NT2/D1 (cell line): ENCODE results near the gene TGFBR3.
"Not testable (repeated sequence)": the region's sequence is repeated elsewhere in the genome, so short reads cannot be mapped to it uniquely, and the experiment has no call there.

Source experiments
- DNase-seq: peaks from one replicate; pipeline ENCODE4 v3.0.0-alpha.2; 2011; ENCODE audit warnings: low read depth, low spot score
- H3K27me3 ChIP-seq: 2 replicates; pipeline ENCODE4 v1.6.0; 2011; ENCODE audit warnings: mild to moderate bottlenecking; ENCODE audit not compliant: insufficient read length, insufficient read depth
- H3K36me3 ChIP-seq: 2 replicates; pipeline ENCODE4 v1.6.1; 2011; ENCODE audit warnings: mild to moderate bottlenecking, low read length, mixed read lengths; ENCODE audit not compliant: insufficient read depth, insufficient read length
- H3K4me1 ChIP-seq: 2 replicates; pipeline ENCODE4 v1.5.1; 2011; ENCODE audit not compliant: insufficient read depth, insufficient read length
- H3K4me3 ChIP-seq: 2 replicates; pipeline ENCODE4 v1.5.1; 2011; ENCODE audit warnings: low read depth; ENCODE audit not compliant: insufficient read length
- H3K9ac ChIP-seq: 2 replicates; pipeline ENCODE4 v1.6.0; 2011; ENCODE audit warnings: low read depth; ENCODE audit not compliant: insufficient read length
- H3K9me3 ChIP-seq: 2 replicates; pipeline ENCODE4 v1.5.1; 2011; ENCODE audit warnings: mild to moderate bottlenecking, low read length; ENCODE audit not compliant: insufficient read depth
- SUZ12 ChIP-seq: IDR thresholded peaks from 2 replicates; pipeline ENCODE4 v1.6.1; 2011; ENCODE audit not compliant: insufficient read length, insufficient read depth; ENCODE audit errors: extremely low read depth
- YY1 ChIP-seq: IDR thresholded peaks from 2 replicates; pipeline ENCODE4 v1.6.1; 2011; ENCODE audit not compliant: insufficient read length, insufficient read depth
- ZNF274 ChIP-seq: IDR thresholded peaks from 2 replicates; pipeline ENCODE4 v1.6.1; 2011; ENCODE audit warnings: mild to moderate bottlenecking, low read depth, low read length

TGFBR3 gene

DNA sequence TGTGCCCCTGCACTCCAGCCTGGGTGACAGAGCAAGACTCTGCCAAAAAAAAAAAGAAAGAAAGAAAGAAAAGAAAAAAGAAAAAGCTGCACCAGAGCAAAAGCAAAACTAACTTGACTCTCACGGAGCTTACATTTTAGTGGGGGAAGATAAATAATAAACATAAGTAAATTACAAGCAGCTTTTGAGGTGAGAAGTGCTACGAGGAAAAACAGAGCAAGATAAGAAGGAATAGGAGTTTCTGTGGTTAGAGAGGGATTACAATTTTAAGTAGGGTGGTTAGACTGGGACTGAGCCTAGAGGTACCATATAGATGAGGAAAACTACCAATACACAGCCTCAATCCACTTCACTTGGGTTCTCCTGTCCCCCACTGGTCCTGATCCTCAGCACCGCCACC lies 43.9 kb downstream of the TGFBR3 start:
- no peaks in the 10 kb centered on the region for H3K4me1 ChIP-seq
- H3K9me3 ChIP-seq, result peaks cover 8% of the 10 kb centered on the region; the same call in 1 of the 2 replicates

GRCh38 chr1:91840276-91840675 lies 45.7 kb downstream of the TGFBR3 start:
- not testable (repeated sequence) for H3K4me3 ChIP-seq, H3K9me3 ChIP-seq, H3K36me3 ChIP-seq, H3K27me3 ChIP-seq, H3K9ac ChIP-seq, DNase-seq, H3K4me1 ChIP-seq

More for the DNA sequence above, 43.9 kb downstream of the TGFBR3 start:
- Histone ChIP-seq H3K4me3 (no peak overlapping the region), H3K9ac (no peak overlapping the region), H3K36me3 (no peaks in the 10 kb centered on the region), H3K27me3 (no peaks in the 10 kb centered on the region)
- no peak for TF ChIP-seq SUZ12
- no peak for TF ChIP-seq YY1
- no peak for TF ChIP-seq ZNF274
- DNase-seq, result no peak

DNA sequence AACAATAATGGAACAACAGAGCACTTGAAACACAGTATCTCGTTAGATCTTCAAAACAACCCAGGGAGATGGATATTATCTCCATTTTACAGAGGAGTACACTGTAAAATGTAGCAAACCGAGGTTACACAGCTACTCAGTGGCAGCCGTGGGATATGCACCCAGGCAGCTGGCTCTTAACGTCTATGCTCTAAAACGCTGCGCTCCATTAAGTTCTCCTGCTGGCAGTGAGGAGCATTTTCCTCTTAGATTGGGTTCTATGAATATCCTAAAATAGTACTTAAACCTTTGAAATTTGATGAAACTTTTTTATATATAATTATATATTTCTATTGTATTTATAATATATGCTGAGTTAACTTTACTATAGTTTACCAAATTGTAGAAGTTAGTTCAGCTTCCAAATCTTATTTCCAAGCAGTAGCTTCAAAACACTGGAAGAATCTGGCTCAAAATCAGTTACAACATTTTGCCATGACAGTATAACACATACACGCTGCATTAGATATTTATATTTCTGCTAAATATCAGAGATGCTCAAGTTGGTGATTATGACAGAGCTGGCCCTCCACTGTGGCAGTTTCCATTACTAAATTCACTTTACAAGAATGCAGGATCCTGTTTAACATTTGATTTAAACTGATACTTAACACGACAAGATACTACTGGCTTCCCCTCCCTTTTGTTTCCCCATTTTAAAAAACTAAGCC lies 49.5 kb downstream of the TGFBR3 start:
- H3K36me3 ChIP-seq, result no peaks in the 10 kb centered on the region
- no peak overlapping the region for H3K9ac ChIP-seq
- TF ChIP-seq SUZ12, result no peak
- no peak for TF ChIP-seq ZNF274
- no peaks in the 10 kb centered on the region for H3K4me1 ChIP-seq
- H3K27me3 ChIP-seq, result no peaks in the 10 kb centered on the region
- no peak overlapping the region for H3K4me3 ChIP-seq
- no peak for DNase-seq
- no peaks in the 10 kb centered on the region for H3K9me3 ChIP-seq

- no peak overlapping the region for H3K4me3 ChIP-seq
- H3K9ac ChIP-seq, result no peak overlapping the region
- H3K27me3 ChIP-seq, result no peaks in the 10 kb centered on the region
- H3K36me3 ChIP-seq, result no peaks in the 10 kb centered on the region
- no peak for DNase-seq
- TF ChIP-seq YY1 (no peak), SUZ12 (no peak), ZNF274 (no peak)
- no peaks in the 10 kb centered on the region for H3K9me3 ChIP-seq
- H3K4me1 ChIP-seq, result no peaks in the 10 kb centered on the region
These were observed 50.8 kb downstream of the TGFBR3 start for GRCh38 chr1:91835087-91835521.

DNA sequence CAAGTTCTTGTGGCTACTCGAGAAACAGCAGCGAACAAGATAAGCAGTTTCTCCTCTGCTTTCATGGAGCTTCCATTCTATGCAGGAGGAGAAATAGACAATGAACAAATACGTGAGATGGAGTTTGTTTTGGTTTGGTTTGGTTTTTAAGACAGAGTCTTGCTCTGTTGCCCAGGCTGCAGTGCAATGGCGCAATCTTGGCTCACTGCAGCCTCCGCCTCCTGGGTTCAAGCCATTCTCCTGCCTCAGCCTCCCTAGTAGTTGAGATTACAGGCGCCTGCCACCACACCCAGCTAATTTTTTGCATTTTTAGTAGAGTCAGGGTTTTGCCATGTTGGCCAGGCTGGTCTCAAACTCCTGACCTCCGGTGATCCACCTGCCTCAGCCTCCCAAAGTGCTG lies 51.4 kb downstream of the TGFBR3 start:
- not testable (repeated sequence) for H3K9ac ChIP-seq, DNase-seq, H3K36me3 ChIP-seq

DNA sequence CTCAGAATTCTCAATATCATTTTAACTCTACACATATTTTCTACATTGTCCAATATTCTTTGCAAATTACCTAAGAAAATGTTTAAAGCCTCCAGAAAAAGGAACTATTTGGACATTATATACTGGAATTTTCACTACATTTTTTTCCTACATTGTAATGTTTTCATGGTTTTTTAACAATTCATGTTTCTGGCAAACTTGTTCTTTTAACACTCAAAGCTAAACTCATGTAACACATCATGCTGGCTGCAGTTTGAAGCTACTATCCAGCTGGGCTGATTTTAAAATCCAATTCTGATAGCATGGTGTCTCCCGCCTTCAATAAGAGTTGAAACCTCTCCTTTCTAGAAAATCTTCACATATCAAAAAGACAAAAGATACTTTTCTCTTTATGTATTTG lies 52.0 kb downstream of the TGFBR3 start:
- no peak overlapping the region for H3K4me3 ChIP-seq
- no peaks in the 10 kb centered on the region for H3K27me3 ChIP-seq
- no peak overlapping the region for H3K9ac ChIP-seq
- H3K4me1 ChIP-seq, result no peaks in the 10 kb centered on the region
- TF ChIP-seq SUZ12 (no peak), ZNF274 (no peak), YY1 (no peak)
- H3K36me3 ChIP-seq, result no peaks in the 10 kb centered on the region
- DNase-seq, result no peak
- no peaks in the 10 kb centered on the region for H3K9me3 ChIP-seq

More for the DNA sequence above, 51.4 kb downstream of the TGFBR3 start:
- not testable (repeated sequence) for H3K4me1 ChIP-seq, H3K4me3 ChIP-seq, H3K9me3 ChIP-seq, H3K27me3 ChIP-seq

GRCh38 chr1:91831132-91831930 lies 54.6 kb downstream of the TGFBR3 start:
- no peaks in the 10 kb centered on the region for H3K27me3 ChIP-seq
- TF ChIP-seq YY1 (no peak), SUZ12 (no peak), ZNF274 (no peak)
- no peaks in the 10 kb centered on the region for H3K4me1 ChIP-seq
- no peaks in the 10 kb centered on the region for H3K36me3 ChIP-seq
- DNase-seq, result no peak
- H3K9me3 ChIP-seq, result no peaks in the 10 kb centered on the region
- no peak overlapping the region for H3K9ac ChIP-seq
- no peak overlapping the region for H3K4me3 ChIP-seq
